ENCODE data around the gene CDKN2AIP.

DNA sequence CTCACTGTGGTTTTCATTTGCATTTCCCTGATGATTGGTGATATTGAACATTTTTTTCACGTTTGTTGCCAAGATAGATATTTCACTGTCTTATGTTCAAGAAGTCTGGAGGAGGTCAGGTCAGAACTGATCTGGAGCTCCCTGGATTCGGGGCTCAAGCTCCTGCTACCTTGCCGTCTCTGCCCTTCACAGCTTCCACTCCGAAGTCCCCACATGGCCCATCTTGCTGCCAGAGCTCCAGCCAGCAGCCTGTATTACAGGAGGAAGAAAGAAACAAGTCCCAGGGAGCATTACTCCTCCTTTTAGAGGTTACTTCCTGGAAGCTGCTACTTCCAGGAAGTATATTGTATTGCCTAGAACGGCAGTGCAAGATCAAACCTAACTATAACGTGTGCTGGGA lies 17.9 kb upstream of the CDKN2AIP start:
- TF ChIP-seq, protein P1, sequence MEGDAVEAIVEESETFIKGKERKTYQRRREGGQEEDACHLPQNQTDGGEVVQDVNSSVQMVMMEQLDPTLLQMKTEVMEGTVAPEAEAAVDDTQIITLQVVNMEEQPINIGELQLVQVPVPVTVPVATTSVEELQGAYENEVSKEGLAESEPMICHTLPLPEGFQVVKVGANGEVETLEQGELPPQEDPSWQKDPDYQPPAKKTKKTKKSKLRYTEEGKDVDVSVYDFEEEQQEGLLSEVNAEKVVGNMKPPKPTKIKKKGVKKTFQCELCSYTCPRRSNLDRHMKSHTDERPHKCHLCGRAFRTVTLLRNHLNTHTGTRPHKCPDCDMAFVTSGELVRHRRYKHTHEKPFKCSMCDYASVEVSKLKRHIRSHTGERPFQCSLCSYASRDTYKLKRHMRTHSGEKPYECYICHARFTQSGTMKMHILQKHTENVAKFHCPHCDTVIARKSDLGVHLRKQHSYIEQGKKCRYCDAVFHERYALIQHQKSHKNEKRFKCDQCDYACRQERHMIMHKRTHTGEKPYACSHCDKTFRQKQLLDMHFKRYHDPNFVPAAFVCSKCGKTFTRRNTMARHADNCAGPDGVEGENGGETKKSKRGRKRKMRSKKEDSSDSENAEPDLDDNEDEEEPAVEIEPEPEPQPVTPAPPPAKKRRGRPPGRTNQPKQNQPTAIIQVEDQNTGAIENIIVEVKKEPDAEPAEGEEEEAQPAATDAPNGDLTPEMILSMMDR (IDR thresholded peaks at IDR 0.05) = no peak
- no peak for TF ChIP-seq POLR2A (IDR thresholded peaks at IDR 0.05)

Measured in thyroid gland (tissue), 4 donors.